T-helper 1 cell treated with Interleukin-12 subunit alpha and Interleukin-12 subunit beta and Interleukin-4 antibody, amounts not matched to agents 30 μg/mL and 1 μg/mL, for 36 hours (primary cell): Measurements from ENCODE around the gene CHRDL1.

Source experiments
- H3K27ac Mint-ChIP-seq: one replicate; pipeline ENCODE4 v1.8.0; 2021; ENCODE audit warnings: mild to moderate bottlenecking, mixed read lengths
- H3K27me3 Mint-ChIP-seq: one replicate; pipeline ENCODE4 v1.8.0; 2021; ENCODE audit warnings: low read depth, mixed read lengths
- H3K36me3 Mint-ChIP-seq: one replicate; pipeline ENCODE4 v1.8.0; 2021; ENCODE audit warnings: low read depth, mixed read lengths
- H3K4me1 Mint-ChIP-seq: one replicate; pipeline ENCODE4 v1.8.0; 2021; ENCODE audit warnings: low read depth, mixed read lengths
- H3K4me3 Mint-ChIP-seq: one replicate; pipeline ENCODE4 v1.8.0; 2021; ENCODE audit warnings: mild to moderate bottlenecking, moderate library complexity, mixed read lengths
- H3K9me3 Mint-ChIP-seq: one replicate; pipeline ENCODE4 v1.8.0; 2021; ENCODE audit warnings: mixed read lengths

CHRDL1 gene

DNA sequence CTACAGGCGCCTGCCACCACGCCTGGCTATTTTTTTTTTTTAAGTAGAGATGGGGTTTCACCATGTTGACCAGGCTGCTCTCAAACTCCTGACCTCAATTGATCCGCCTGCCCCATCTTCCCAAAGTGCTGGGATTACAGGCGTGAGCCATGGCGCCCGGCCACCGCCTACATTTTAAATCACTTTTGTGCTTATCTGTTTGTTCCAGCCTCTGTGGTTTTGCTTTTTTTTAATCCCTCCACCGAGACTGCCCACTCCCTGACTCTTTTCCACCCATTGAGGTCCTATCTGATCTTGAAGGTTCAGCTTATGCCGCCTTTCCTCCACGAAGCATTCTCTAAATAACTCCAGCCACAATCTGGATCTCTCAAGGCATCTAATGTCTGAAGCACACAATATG lies 73.5 kb downstream of the CHRDL1 start:
- no peak overlapping the region for H3K27ac Mint-ChIP-seq
- H3K9me3 Mint-ChIP-seq, result no peaks in the 10 kb centered on the region
- no peaks in the 10 kb centered on the region for H3K36me3 Mint-ChIP-seq
- no peaks in the 10 kb centered on the region for H3K27me3 Mint-ChIP-seq
- H3K4me3 Mint-ChIP-seq, result no peak overlapping the region
- H3K4me1 Mint-ChIP-seq, result no peaks in the 10 kb centered on the region

DNA sequence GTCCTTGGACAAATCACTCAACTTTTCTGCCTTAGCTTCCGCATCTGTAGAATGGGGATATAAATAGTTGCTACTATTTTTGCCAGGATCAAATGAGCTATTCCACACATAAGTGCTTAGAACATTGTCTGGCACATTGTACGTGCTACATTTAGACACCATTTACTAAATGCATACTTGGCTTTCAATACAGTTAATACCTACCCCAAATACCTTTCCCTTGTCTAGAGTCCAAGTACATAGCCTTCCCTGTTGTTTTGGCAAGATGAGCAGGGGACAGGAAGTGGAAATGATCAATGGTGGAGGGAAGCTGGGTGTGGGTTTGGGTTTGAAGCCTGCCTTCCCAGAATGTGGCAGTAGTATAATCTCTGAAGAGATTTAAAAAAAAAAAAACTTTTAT lies 82.0 kb downstream of the CHRDL1 start:
- no peaks in the 10 kb centered on the region for H3K36me3 Mint-ChIP-seq

DNA sequence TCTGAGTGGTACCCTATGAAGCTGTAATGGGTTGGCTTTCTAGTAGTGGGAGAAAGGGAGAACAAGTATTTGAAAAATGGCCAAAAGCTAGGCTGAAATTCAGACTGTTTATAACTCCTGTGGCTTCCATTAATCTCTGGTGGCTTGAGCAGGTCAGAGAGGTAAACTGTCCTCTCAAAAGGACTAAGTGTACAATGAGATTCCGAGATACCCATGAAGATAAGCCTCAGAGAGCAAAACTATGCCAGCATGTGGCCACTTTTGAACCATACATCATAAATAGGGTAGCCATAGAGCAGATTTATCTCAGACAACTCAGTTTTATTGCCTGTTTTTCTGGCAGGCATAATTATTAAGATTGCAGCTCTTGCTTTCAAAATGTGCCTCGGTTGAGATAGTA lies 89.2 kb downstream of the CHRDL1 start:
- H3K27me3 Mint-ChIP-seq, result no peaks in the 10 kb centered on the region
- no peak overlapping the region for H3K4me3 Mint-ChIP-seq
- no peak overlapping the region for H3K27ac Mint-ChIP-seq
- H3K9me3 Mint-ChIP-seq, result peaks cover 3% of the 10 kb centered on the region
- H3K4me1 Mint-ChIP-seq, result no peaks in the 10 kb centered on the region
- H3K36me3 Mint-ChIP-seq, result no peaks in the 10 kb centered on the region

More for the DNA sequence above, 82.0 kb downstream of the CHRDL1 start:
- H3K4me1 Mint-ChIP-seq, result no peaks in the 10 kb centered on the region
- H3K27ac Mint-ChIP-seq, result no peak overlapping the region
- H3K4me3 Mint-ChIP-seq, result no peak overlapping the region
- no peaks in the 10 kb centered on the region for H3K9me3 Mint-ChIP-seq
- no peaks in the 10 kb centered on the region for H3K27me3 Mint-ChIP-seq

DNA sequence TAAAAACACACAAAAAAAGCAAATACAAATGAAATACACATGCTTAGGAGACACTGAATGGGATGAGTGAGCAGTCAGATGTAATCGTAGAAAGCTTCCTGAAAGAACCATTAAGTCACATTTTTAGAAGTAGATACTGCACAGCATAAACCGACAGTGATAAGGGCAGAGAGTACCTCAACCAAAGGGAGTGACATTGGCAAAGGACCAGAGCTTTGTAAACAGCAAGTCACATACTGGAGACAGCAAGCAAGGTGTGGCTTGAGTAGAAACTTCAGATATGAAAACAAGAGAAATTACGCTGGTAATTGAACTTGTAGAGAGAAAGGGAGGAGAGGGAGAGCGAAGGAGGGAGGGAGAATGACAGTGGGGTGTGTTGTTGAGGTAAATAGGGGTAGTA lies 92.0 kb downstream of the CHRDL1 start:
- Mint-ChIP-seq H3K27me3 (no peaks in the 10 kb centered on the region), H3K36me3 (no peaks in the 10 kb centered on the region), H3K4me1 (no peaks in the 10 kb centered on the region), H3K4me3 (no peak overlapping the region), H3K9me3 (peaks cover 3% of the 10 kb centered on the region), H3K27ac (no peak overlapping the region)

DNA sequence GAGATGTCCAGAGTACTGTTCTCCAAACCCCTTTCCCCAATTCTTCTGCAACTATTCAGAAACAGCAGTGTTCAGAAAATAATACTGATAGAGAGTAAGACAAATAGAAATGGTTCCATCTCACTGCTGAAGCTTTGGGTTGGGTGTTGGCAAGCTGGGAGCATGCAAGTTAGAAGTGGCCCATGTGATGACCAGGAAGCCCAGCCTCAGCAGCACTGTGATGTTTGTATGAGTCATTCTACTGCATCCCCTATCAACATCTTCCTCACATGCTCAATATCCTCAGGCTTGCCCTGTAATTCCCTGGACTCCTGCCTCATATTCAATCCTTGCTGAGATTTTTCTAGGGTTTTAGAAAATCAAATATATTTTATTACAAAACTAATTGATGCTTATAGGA lies 96.5 kb downstream of the CHRDL1 start:
- no peak overlapping the region for H3K27ac Mint-ChIP-seq
- no peak overlapping the region for H3K4me3 Mint-ChIP-seq
- no peaks in the 10 kb centered on the region for H3K36me3 Mint-ChIP-seq
- H3K4me1 Mint-ChIP-seq, result no peaks in the 10 kb centered on the region
- no peaks in the 10 kb centered on the region for H3K9me3 Mint-ChIP-seq
- H3K27me3 Mint-ChIP-seq, result no peaks in the 10 kb centered on the region

DNA sequence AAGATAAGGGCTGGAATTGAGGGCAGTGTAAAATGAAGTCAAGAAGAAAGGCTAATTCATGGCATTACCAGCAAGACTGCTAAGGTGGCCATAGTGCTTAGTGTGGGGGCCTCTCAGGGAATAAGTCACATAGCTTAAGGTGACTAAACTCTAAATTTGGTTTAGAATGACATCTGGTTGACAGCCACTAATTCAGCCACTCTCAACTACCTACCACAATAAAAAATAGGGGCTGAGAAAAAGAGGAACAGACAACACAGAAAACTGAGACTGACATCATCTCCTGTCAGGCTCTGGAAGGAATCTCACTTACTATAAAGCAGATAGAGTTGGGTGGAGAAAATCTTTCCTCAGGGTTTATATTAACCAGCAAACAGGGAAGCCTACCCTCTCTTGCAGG lies 96.9 kb downstream of the CHRDL1 start:
- H3K4me3 Mint-ChIP-seq, result no peak overlapping the region
- no peaks in the 10 kb centered on the region for H3K27me3 Mint-ChIP-seq
- H3K9me3 Mint-ChIP-seq, result no peaks in the 10 kb centered on the region
- H3K36me3 Mint-ChIP-seq, result no peaks in the 10 kb centered on the region
- H3K27ac Mint-ChIP-seq, result no peak overlapping the region
- H3K4me1 Mint-ChIP-seq, result no peaks in the 10 kb centered on the region

DNA sequence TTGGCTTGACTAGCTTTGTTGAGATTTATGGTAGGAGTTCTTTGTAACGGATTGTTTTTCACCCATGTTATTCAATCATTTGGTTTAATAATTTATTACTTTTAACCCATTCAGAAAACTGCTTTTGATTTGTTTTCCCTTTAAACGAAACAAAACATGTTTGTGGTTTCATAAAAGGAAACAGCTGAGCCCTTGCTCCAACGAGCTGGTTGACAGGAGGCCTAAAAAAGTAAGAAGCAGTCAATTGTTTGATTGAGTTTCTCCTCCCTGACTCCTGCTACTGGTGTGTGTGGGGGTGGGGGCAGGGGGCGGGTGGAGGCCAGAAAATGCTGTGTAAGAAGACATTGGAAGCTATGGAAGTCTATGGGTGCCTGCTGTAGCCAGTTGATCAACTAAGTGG lies 102.8 kb downstream of the CHRDL1 start:
- Mint-ChIP-seq H3K36me3 (no peaks in the 10 kb centered on the region), H3K4me1 (no peaks in the 10 kb centered on the region), H3K27me3 (no peaks in the 10 kb centered on the region), H3K4me3 (no peak overlapping the region), H3K27ac (no peak overlapping the region), H3K9me3 (no peaks in the 10 kb centered on the region)

DNA sequence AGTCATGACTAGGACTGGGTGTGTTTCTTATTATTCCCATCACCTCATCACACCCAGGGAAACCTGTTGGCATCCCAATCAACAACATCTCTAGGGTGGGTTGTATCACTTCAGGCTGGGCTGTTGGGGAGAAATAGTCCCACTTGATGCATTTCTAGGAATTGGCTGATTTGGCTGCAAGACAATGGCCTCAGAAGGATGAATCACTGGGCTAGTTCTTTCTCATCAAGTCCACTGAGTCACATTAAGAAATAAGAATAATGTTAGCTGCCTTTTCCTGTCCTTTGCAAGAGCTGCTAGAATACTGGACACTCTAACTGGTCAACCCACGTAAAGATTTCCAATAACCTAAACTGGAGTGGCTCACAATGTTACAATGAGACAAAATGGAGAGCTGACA lies 104.2 kb downstream of the CHRDL1 start:
- Mint-ChIP-seq H3K9me3 (no peaks in the 10 kb centered on the region), H3K27ac (no peak overlapping the region), H3K4me1 (no peaks in the 10 kb centered on the region), H3K27me3 (no peaks in the 10 kb centered on the region), H3K4me3 (no peak overlapping the region), H3K36me3 (no peaks in the 10 kb centered on the region)

DNA sequence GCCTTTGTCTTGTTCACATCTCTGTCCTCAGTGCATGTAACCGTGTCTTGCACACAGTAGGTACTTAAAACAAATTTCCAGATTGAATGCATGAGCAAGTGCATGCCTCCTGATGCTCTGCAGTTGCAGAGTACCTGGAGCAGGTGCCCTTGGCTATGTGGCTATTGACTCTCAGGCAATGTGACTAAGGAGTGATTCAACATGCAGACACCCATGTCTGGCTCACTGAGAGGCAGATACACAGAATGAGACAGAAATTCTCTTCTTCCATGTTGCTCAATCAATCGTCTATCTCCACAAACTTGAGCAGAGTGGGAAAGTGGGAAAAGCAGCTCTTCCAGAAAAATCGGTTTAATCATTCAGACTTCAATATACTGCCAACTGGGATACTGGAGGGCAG lies 111.0 kb downstream of the CHRDL1 start:
- no peaks in the 10 kb centered on the region for H3K9me3 Mint-ChIP-seq
- no peak overlapping the region for H3K4me3 Mint-ChIP-seq
- no peaks in the 10 kb centered on the region for H3K4me1 Mint-ChIP-seq
- H3K36me3 Mint-ChIP-seq, result no peaks in the 10 kb centered on the region
- H3K27ac Mint-ChIP-seq, result no peak overlapping the region
- no peaks in the 10 kb centered on the region for H3K27me3 Mint-ChIP-seq

DNA sequence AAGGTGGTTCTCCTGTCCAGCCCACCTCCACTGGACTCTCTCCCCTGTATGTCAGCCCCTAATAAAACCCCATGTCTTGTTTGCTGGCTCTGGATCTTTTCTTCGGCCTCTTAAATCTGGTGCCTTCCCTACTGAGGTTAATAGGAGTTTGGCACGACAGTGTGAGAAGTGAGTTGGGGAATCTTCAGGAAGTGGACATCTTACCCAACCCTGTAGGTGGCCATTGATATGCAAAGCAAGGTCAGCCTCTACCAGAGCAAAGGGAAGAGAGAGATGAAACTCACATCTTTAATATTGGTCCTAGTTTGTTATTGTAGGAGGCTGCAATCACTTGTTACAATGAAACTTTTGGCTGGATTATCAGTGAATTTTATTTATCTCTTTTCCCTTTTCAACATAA lies 111.7 kb downstream of the CHRDL1 start:
- Mint-ChIP-seq H3K9me3 (no peaks in the 10 kb centered on the region), H3K27ac (no peak overlapping the region), H3K4me1 (no peaks in the 10 kb centered on the region), H3K36me3 (no peaks in the 10 kb centered on the region), H3K4me3 (no peak overlapping the region), H3K27me3 (no peaks in the 10 kb centered on the region)

DNA sequence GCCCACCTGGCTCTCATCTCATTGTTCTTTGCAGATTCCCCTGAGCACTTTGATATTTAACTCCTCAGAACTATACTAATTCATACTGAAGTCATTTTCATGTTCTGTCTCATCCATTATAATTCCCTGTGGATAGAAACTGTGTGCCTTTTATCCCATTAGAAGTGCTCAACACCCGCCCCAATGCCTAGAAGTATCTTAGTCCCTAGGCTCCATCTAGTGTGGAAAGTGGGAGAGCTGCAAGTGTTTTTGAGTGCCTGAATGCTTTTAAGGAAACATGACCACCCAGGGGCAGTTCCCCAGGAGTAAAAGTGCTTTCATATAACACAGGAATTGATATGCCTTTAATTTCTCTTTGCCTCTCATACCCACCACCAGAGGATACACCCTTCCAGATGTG lies 117.0 kb downstream of the CHRDL1 start:
- peaks cover 2% of the 10 kb centered on the region for H3K4me1 Mint-ChIP-seq
- no peak overlapping the region for H3K4me3 Mint-ChIP-seq
- no peaks in the 10 kb centered on the region for H3K36me3 Mint-ChIP-seq
- no peak overlapping the region for H3K27ac Mint-ChIP-seq
- H3K27me3 Mint-ChIP-seq, result no peaks in the 10 kb centered on the region
- H3K9me3 Mint-ChIP-seq, result no peaks in the 10 kb centered on the region

DNA sequence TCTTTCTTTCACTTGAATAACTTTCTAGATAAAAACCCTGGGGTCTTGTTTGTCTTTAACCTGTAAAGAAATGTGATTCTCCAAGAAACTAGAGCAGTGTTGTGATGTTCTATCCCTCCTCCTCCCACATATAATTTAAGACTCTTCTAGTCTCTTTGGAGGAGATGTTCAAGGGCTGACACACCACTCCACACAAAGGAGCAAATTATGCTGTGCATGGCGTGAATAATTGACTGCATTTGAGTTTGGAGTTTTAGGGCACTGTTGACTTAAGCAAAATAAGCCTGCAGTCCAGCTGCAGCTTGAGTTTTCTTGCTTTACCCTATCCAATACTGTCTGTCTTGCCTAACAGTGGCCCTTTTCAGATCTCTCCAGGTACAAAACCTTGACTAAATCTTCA lies 119.7 kb downstream of the CHRDL1 start:
- H3K27ac Mint-ChIP-seq, result no peak overlapping the region
- no peaks in the 10 kb centered on the region for H3K36me3 Mint-ChIP-seq
- H3K9me3 Mint-ChIP-seq, result no peaks in the 10 kb centered on the region
- H3K27me3 Mint-ChIP-seq, result no peaks in the 10 kb centered on the region
- no peak overlapping the region for H3K4me3 Mint-ChIP-seq
- peaks cover 2% of the 10 kb centered on the region for H3K4me1 Mint-ChIP-seq

DNA sequence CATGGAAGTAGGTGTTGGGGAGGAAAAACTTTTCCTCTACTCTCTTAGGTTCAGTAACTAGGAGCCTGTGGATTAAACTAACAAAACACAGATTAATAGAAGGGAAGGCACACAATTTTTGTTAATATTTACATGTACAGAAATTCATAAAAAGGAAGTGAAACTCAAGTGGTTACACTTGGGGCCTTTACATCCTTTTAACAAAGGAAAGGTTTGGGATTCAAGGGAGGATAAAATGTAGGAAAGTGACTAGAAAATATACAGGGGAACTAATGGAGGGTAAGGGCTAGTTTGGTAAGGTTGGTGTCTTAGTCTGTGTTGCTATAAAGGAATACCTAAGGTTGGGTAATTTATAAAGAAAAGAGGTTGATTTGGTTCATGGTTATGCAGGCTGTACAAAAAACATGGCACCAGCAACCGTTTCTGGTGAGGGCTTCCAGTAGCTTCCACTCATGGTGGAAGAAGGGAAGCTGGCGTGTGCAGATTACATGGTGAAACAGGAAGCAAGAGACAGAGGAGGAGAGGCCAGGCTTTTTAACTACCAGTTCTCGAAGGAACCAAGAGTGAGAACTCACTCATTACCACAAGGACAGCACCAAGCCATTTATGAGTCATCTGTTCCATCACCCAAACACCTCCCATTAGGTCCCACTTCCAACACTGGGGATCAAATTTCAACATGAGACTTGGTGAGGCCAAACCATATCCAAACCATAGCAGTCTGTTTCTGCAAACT lies 124.4 kb downstream of the CHRDL1 start:
- no peaks in the 10 kb centered on the region for H3K9me3 Mint-ChIP-seq
- H3K4me3 Mint-ChIP-seq, result no peak overlapping the region

DNA sequence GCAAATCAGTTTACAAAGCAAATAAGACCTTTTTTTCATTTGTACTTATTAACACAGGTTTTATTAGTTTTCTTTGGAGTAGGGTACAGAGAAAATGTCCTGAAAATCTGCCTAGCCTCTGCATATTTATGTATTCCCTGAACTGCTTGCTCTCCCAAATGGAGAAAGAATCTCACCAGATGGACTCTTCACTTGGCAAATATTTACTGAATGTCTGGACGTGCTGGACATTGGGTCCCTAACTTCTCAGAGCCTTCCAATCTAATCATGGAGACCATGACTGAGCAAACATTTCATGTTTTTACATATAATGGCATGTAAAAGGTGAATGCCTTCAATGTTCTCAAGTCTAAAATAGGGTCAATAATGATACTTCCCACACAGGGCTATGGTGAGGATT lies 126.0 kb downstream of the CHRDL1 start:
- Mint-ChIP-seq H3K36me3 (no peaks in the 10 kb centered on the region), H3K27me3 (no peaks in the 10 kb centered on the region), H3K9me3 (no peaks in the 10 kb centered on the region), H3K4me1 (no peaks in the 10 kb centered on the region), H3K27ac (no peak overlapping the region), H3K4me3 (no peak overlapping the region)

More for the DNA sequence above, 124.4 kb downstream of the CHRDL1 start:
- Mint-ChIP-seq H3K27me3 (no peaks in the 10 kb centered on the region), H3K27ac (no peak overlapping the region), H3K4me1 (no peaks in the 10 kb centered on the region), H3K36me3 (no peaks in the 10 kb centered on the region)

DNA sequence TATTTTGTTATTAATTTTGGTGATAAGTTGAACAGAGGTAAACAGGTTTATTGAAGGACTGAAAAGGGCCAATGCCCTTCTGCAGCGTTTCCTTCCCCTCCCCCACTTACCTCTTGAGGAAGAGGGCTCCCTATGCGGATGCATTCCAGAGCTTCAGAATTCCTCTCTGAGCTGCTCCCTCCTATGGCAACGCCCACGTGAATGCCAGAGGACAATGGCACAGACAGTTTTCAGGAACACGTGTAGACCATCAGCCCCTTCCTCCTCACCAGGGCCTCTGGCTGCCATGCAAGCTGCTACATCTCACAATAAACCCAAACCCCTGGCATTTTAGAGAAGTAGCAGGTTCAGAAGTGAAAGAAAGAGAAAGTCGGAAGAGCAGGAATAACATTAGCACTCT lies 127.9 kb downstream of the CHRDL1 start:
- Mint-ChIP-seq H3K27ac (no peak overlapping the region), H3K4me3 (no peak overlapping the region), H3K27me3 (no peaks in the 10 kb centered on the region), H3K4me1 (no peaks in the 10 kb centered on the region), H3K36me3 (no peaks in the 10 kb centered on the region), H3K9me3 (no peaks in the 10 kb centered on the region)
